Left ventricle myocardium inferior (tissue), 1 donor: Measurements from ENCODE around the gene COA1. TPM values are rescaled to one million over a fixed set of nuclear protein-coding genes. Genes with fewer than 3 reads are reported as not detected.

Experiments
- DNase-seq: peaks from one replicate; pipeline ENCODE4 v3.0.0-alpha.2; 2020
- H3K27ac ChIP-seq: fragments of 200-600 bp; replicated peaks from 2 replicates; pipeline ENCODE4 v1.8.0; 2021
- H3K27me3 ChIP-seq: fragments of 200-600 bp; 2 replicates; pipeline ENCODE4 v1.8.0; 2021; ENCODE audit warnings: low read depth
- H3K36me3 ChIP-seq: fragments of 200-600 bp; 2 replicates; pipeline ENCODE4 v1.8.0; 2021
- H3K4me1 ChIP-seq: fragments of 200-600 bp; 2 replicates; pipeline ENCODE4 v1.8.0; 2021
- H3K4me3 ChIP-seq: fragments of 200-600 bp; 2 replicates; pipeline ENCODE4 v1.8.0; 2021; ENCODE audit warnings: mild to moderate bottlenecking, moderate library complexity
- H3K9me3 ChIP-seq: fragments of 200-600 bp; replicated peaks from 2 replicates; pipeline ENCODE4 v1.8.0; 2021
- CTCF ChIP-seq: fragments of 200-600 bp; IDR thresholded peaks from 2 replicates; pipeline ENCODE4 v1.8.0; 2021; ENCODE audit warnings: antibody characterized with exemption, mild to moderate bottlenecking, borderline replicate concordance
- intact Hi-C: fragments of 100-400 bp; cut with micrococcal nuclease; formaldehyde crosslinking; loops from one replicate; pipeline ENCODE4 v1.11.0; 2022
- total RNA-seq: library from RNA; stranded (reverse); fragmentation: NEBNext Ultra II Directional; extraction: Animal tissue kit (Norgen Biotek cat#: 25700); gene quantifications from one replicate; pipeline ENCODE4 v1.2.1, GENCODE V29; 2021
- donor health status: DM: no; HTN: yes; CAD: no; lungs with severe emphysema.

Gene COA1
- total RNA-seq, 1 donor from 2014 or later: 76.5 TPM

- Histone ChIP-seq H3K27ac (no peak overlapping the region), H3K27me3 (no peaks in the 10 kb centered on the region), H3K4me3 (no peak overlapping the region), H3K36me3 (no peaks in the 10 kb centered on the region), H3K9me3 (no peaks in the 10 kb centered on the region), H3K4me1 (peaks cover 18% of the 10 kb centered on the region)
- intact Hi-C loops: no loop called here
- no peak for TF ChIP-seq CTCF
- no peak for DNase-seq
Observed at GRCh38 chr7:43590862-43591557, 138.3 kb downstream of the COA1 start.

- Histone ChIP-seq H3K4me1 (peaks cover 17% of the 10 kb centered on the region), H3K27me3 (no peaks in the 10 kb centered on the region), H3K4me3 (no peak overlapping the region), H3K36me3 (no peaks in the 10 kb centered on the region), H3K9me3 (no peaks in the 10 kb centered on the region), H3K27ac (no peak overlapping the region)
- intact Hi-C loops: no loop called here
- TF ChIP-seq CTCF: no peak
- no peak for DNase-seq
Observed at GRCh38 chr7:43589728-43590127, 139.6 kb downstream of the COA1 start.

Other genes starting within 250 kb of the COA1 start
- 32.3 TPM for gene STK17A, start 146.4 kb downstream of the COA1 start, total RNA-seq
- 44.8 TPM for gene BLVRA, start 29.2 kb upstream of the COA1 start, total RNA-seq
- gene MRPS24, start 140.0 kb upstream of the COA1 start, total RNA-seq: 167 TPM
- gene URGCP, start 177.1 kb upstream of the COA1 start, total RNA-seq: 39.6 TPM
- gene UBE2D4, start 196.9 kb upstream of the COA1 start, total RNA-seq: 44.9 TPM